ENCODE measurements around the gene TFF3.

DNA sequence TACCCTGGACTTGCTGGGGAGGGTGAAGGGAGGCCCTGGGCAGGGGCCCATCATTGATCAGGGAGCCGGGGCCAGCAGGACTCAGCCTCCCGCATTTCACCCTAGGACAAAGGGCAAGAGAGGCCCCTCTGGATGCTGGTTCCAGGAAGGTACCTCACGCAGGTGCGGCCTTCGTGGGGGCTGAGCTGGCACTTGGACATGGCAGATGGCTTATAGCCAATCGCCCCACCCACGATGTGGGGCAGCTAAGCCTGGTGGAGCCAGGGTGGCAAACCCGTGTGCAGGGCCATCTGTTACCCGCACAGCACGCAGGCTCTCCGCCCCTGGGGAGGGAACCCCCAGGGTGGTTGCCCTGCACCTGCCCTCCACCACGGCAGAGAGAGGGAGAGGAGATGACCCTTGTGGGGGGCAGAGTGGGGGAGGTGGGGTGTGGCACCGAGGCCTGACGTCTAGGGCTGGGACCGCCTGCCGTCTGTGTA lies 2.5 kb downstream of the TFF3 start:
- TF ChIP-seq POLR2AphosphoS5 (IDR thresholded peaks at IDR 0.05), result no peak
- TF ChIP-seq, protein P1, sequence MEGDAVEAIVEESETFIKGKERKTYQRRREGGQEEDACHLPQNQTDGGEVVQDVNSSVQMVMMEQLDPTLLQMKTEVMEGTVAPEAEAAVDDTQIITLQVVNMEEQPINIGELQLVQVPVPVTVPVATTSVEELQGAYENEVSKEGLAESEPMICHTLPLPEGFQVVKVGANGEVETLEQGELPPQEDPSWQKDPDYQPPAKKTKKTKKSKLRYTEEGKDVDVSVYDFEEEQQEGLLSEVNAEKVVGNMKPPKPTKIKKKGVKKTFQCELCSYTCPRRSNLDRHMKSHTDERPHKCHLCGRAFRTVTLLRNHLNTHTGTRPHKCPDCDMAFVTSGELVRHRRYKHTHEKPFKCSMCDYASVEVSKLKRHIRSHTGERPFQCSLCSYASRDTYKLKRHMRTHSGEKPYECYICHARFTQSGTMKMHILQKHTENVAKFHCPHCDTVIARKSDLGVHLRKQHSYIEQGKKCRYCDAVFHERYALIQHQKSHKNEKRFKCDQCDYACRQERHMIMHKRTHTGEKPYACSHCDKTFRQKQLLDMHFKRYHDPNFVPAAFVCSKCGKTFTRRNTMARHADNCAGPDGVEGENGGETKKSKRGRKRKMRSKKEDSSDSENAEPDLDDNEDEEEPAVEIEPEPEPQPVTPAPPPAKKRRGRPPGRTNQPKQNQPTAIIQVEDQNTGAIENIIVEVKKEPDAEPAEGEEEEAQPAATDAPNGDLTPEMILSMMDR (IDR thresholded peaks at IDR 0.05 in 8 of 11, conservative IDR thresholded peaks at IDR 0.05 in 3 of 11), result no peak

All from spleen (tissue), 7 donors.